Measurements from ENCODE around the gene CTNNA2.

The CTNNA2 gene

GRCh38 chr2:80573167-80573566, 1060.3 kb downstream of the CTNNA2 start:
- no peak for DNase-seq (ENCODE audit: low spot score)

- DNase-seq (ENCODE audit: low spot score), result no peak
Observed at GRCh38 chr2:80573950-80574349, 1061.1 kb downstream of the CTNNA2 start.

GRCh38 chr2:80579756-80580155, 1066.9 kb downstream of the CTNNA2 start:
- DNase-seq (ENCODE audit: low spot score), result no peak

- no peak for DNase-seq (ENCODE audit: low spot score)
Observed at GRCh38 chr2:80591233-80591632, 1078.4 kb downstream of the CTNNA2 start.

- no peak for DNase-seq (ENCODE audit: low spot score)
Observed at GRCh38 chr2:80592106-80592505, 1079.3 kb downstream of the CTNNA2 start.

- no peak for DNase-seq (ENCODE audit: low spot score)
Observed at GRCh38 chr2:80610108-80610507, 1097.3 kb downstream of the CTNNA2 start.

- DNase-seq (ENCODE audit: low spot score), result no peak
Observed at GRCh38 chr2:80621656-80622055, 1108.8 kb downstream of the CTNNA2 start.

- DNase-seq (ENCODE audit: low spot score), result no peak
Observed at GRCh38 chr2:80624062-80624461, 1111.2 kb downstream of the CTNNA2 start.

- DNase-seq (ENCODE audit: low spot score), result no peak
Observed at GRCh38 chr2:80634590-80634989, 1121.7 kb downstream of the CTNNA2 start.

GRCh38 chr2:80638783-80639182, 1125.9 kb downstream of the CTNNA2 start:
- DNase-seq (ENCODE audit: low spot score), result no peak

GRCh38 chr2:80642465-80642864, 1129.6 kb downstream of the CTNNA2 start:
- DNase-seq (ENCODE audit: low spot score), result no peak

GRCh38 chr2:80643598-80643997, 1130.7 kb downstream of the CTNNA2 start:
- no peak for DNase-seq (ENCODE audit: low spot score)

GRCh38 chr2:80651435-80651834, 1138.6 kb downstream of the CTNNA2 start:
- DNase-seq (ENCODE audit: low spot score), result no peak

- no peak for DNase-seq (ENCODE audit: low spot score)
Observed at GRCh38 chr2:80655265-80655664, 1142.4 kb downstream of the CTNNA2 start.

- no peak for DNase-seq (ENCODE audit: low spot score)
Observed at GRCh38 chr2:80670763-80671162, 1157.9 kb downstream of the CTNNA2 start.

GRCh38 chr2:80687524-80687923, 1174.7 kb downstream of the CTNNA2 start:
- no peak for DNase-seq (ENCODE audit: low spot score)

GRCh38 chr2:80689106-80689505, 1176.3 kb downstream of the CTNNA2 start:
- DNase-seq (ENCODE audit: low spot score), result no peak

Measured in GM03348 (cell line).